Aorta (tissue), 5 donors: ENCODE measurements around the gene NUP205. TPM values are rescaled to one million over a fixed set of nuclear protein-coding genes. Genes with fewer than 3 reads are reported as not detected.

Experiments
- ATAC-seq: fragments of 200-7000 bp; cut with Tn5 transposase; one replicate; pipeline ENCODE4 v1.9.1; 2022; ENCODE audit warnings: moderate library complexity; ENCODE audit not compliant: low FRiP score
- DNase-seq, 2 donors: peaks; one replicate each; pipeline ENCODE4 v3.0.0-alpha.2; 2020
- H3K27ac ChIP-seq, 2 donors: one replicate each; pipeline ENCODE4 v1.5.1; 2013; ENCODE audit warnings: low read length in 2 of 2, mild to moderate bottlenecking in 2 of 2, moderate library complexity in 2 of 2, control low read depth in 1 of 2, inconsistent platforms in 1 of 2, low read depth in 1 of 2
- H3K27me3 ChIP-seq, 2 donors: one replicate each; pipeline ENCODE4 v1.6.1; 2013; ENCODE audit warnings: control low read depth in 1 of 2, low read length in 1 of 2, mild to moderate bottlenecking in 1 of 2, moderate library complexity in 1 of 2; ENCODE audit not compliant: insufficient read depth in 2 of 2, control insufficient read depth in 1 of 2
- H3K36me3 ChIP-seq, 2 donors: one replicate each; pipeline ENCODE4 v1.6.1; 2013; ENCODE audit warnings: control low read depth in 1 of 2, low read length in 1 of 2, mild to moderate bottlenecking in 1 of 2; ENCODE audit not compliant: insufficient read depth in 2 of 2, control insufficient read depth in 1 of 2
- H3K4me1 ChIP-seq, 2 donors: one replicate each; pipeline ENCODE4 v1.6.1; 2013; ENCODE audit warnings: low read length in 2 of 2, control low read depth in 1 of 2, mild to moderate bottlenecking in 1 of 2, moderate library complexity in 1 of 2; ENCODE audit not compliant: insufficient read depth in 2 of 2, control insufficient read depth in 1 of 2
- H3K4me3 ChIP-seq, 2 donors: one replicate each; pipeline ENCODE4 v1.5.1; 2013; ENCODE audit warnings: low read length in 2 of 2, control low read depth in 1 of 2, mild to moderate bottlenecking in 1 of 2
- H3K9me3 ChIP-seq: one replicate; pipeline ENCODE4 v1.6.1; 2013; ENCODE audit warnings: mild to moderate bottlenecking, low read length; ENCODE audit not compliant: control insufficient read depth
- WGBS, 2 donors: extraction: QIAGEN DNeasy Blood & Tissue Kit; methylation state at CpG; one replicate each; pipeline ENCODE4 v1.1.7; 2013; 5-methylcytosine and 5-hydroxymethylcytosine counted together
- intact Hi-C, 2 donors: fragments of 100-400 bp; cut with DNase I; formaldehyde crosslinking; loops; one replicate each; pipeline versions ENCODE4 v1.14.2 to v1.15.0; 2022
- polyA plus RNA-seq, 2 donors: library from polyadenylated mRNA; stranded (reverse); fragments of 200-250 nt; gene quantifications; one replicate each; pipeline ENCODE4 v1.2.3, GENCODE V29; 2013
- total RNA-seq, 2 donors: library from RNA; stranded (reverse); fragmentation: NEBNext Ultra II Directional; extraction: Animal tissue kit (Norgen Biotek cat#: 25700); gene quantifications; one replicate each; pipeline ENCODE4 v1.2.1, GENCODE V29; 2021
- donor health status: healthy with polysubstance abuse.
- donor health status: Bipolar disorder and iron deficiency.
- donor health status: DM: no; HTN: no; CAD: no.
- donor health status: DM: no; HTN: no; CAD: no.
- donor health status: DM: yes; HTN: yes; CAD: no.

Gene NUP205
- total and polyA plus RNA-seq, 4 donors = 4.9 to 40.9 (median 30.1) TPM

DNA sequence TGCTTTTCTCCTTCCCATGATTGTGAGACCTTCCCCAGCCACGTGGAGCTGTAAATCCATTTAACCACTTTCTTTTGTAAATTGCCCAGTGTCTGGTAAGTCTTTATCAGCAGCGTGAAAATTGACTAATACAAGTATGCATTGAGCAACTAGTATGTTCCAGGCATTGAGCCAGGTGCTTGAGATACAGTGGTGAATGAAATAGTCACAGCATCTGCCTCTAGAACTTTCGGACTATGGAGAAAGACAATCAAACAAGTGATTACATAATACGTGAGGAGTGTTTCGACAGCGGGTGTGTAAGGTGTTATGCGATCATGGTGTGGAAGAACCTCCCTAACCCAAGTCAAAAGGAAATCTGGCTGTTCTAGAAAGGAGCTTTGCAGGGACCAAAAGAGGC is 21.6 kb upstream of the NUP205 start:
- H3K4me3 ChIP-seq = no peak overlapping the region
- DNase-seq = no peak
- H3K36me3 ChIP-seq = no peaks in the 10 kb centered on the region
- no peaks in the 10 kb centered on the region for H3K27me3 ChIP-seq
- H3K27ac ChIP-seq = no peak overlapping the region
- H3K9me3 ChIP-seq = no peaks in the 10 kb centered on the region
- ATAC-seq = no peak
- intact Hi-C loops = no loop called here
- 73 to 81% methylated on average over 7 of the region's 7 CpGs for WGBS, 2 donors
- H3K4me1 ChIP-seq = no peaks in the 10 kb centered on the region

GRCh38 chr7:135537453-135537852 is 20.3 kb upstream of the NUP205 start:
- no peak for DNase-seq
- no peaks in the 10 kb centered on the region for H3K27me3 ChIP-seq
- ATAC-seq = no peak
- 89 to 94% methylated on average over 1 of the region's 1 CpG for WGBS, 2 donors
- H3K9me3 ChIP-seq = no peaks in the 10 kb centered on the region
- no peak overlapping the region for H3K4me3 ChIP-seq
- intact Hi-C loops = no loop called here
- H3K36me3 ChIP-seq = no peaks in the 10 kb centered on the region
- no peaks in the 10 kb centered on the region for H3K4me1 ChIP-seq
- H3K27ac ChIP-seq = no peak overlapping the region

- intact Hi-C loops = no loop called here
- Histone ChIP-seq H3K9me3 (no peaks in the 10 kb centered on the region), H3K27ac (no peak overlapping the region), H3K4me3 (no peak overlapping the region), H3K27me3 (no peaks in the 10 kb centered on the region), H3K36me3 (no peaks in the 10 kb centered on the region), H3K4me1 (no peaks in the 10 kb centered on the region)
- ATAC-seq (no peak), DNase-seq (no peak)
These were observed 19.8 kb upstream of the NUP205 start for GRCh38 chr7:135537905-135538304.

- ATAC-seq (no peak), DNase-seq (no peak)
- intact Hi-C loops = no loop called here
- Histone ChIP-seq H3K9me3 (no peaks in the 10 kb centered on the region), H3K27me3 (no peaks in the 10 kb centered on the region), H3K36me3 (no peaks in the 10 kb centered on the region), H3K27ac (no peak overlapping the region), H3K4me1 (no peaks in the 10 kb centered on the region), H3K4me3 (no peak overlapping the region)
- 7 to 15% methylated on average over 3 of the region's 3 CpGs for WGBS, 2 donors
These were observed 19.3 kb upstream of the NUP205 start for GRCh38 chr7:135538376-135538775.

DNA sequence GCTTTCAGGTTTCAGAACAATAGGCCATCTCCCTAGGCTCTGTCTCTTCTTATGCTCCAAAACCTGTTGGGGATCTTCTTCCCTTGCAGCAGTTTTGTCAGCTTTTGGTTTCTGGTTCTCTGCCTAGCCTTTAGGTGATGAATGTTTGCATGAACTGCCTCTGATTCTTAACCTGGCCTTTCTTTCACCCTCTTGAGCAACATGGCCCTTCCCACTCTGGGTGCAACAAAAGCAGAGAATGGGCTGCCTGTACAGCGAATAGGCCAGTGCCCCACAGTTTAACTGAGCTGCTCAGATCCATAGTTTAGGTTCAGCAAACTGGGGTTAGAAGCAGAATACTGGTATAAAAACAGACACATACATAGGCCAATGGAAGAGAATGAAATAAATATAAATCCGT is 18.1 kb upstream of the NUP205 start:
- no peak for ATAC-seq
- H3K27ac ChIP-seq = no peak overlapping the region
- 86 to 92% methylated on average over 2 of the region's 2 CpGs for WGBS, 2 donors

GRCh38 chr7:135541029-135541428 is 16.7 kb upstream of the NUP205 start:
- H3K4me1 ChIP-seq = no peaks in the 10 kb centered on the region
- DNase-seq (no peak), ATAC-seq (no peak)
- WGBS, 2 donors = 91 to 93% methylated on average over 6 of the region's 6 CpGs
- intact Hi-C loops = no loop called here
- H3K4me3 ChIP-seq = no peak overlapping the region
- H3K27ac ChIP-seq = no peak overlapping the region
- no peaks in the 10 kb centered on the region for H3K27me3 ChIP-seq
- H3K36me3 ChIP-seq = no peaks in the 10 kb centered on the region
- no peaks in the 10 kb centered on the region for H3K9me3 ChIP-seq

More for the DNA sequence above, 18.1 kb upstream of the NUP205 start:
- Histone ChIP-seq H3K4me1 (no peaks in the 10 kb centered on the region), H3K27me3 (no peaks in the 10 kb centered on the region), H3K4me3 (no peak overlapping the region), H3K36me3 (no peaks in the 10 kb centered on the region), H3K9me3 (no peaks in the 10 kb centered on the region)
- no peak for DNase-seq
- intact Hi-C loops = no loop called here

- no peak for ATAC-seq
- no peaks in the 10 kb centered on the region for H3K4me1 ChIP-seq
- no peaks in the 10 kb centered on the region for H3K36me3 ChIP-seq
- 42% methylated on average over 7 of the region's 7 CpGs for whole genome bisulfite sequencing, 2 donors
- no peak for DNase-seq
- no peak overlapping the region for H3K27ac ChIP-seq
- no peak overlapping the region for H3K4me3 ChIP-seq
- intact Hi-C loops = no loop called here
- no peaks in the 10 kb centered on the region for H3K27me3 ChIP-seq
- H3K9me3 ChIP-seq = peaks cover 2% of the 10 kb centered on the region
These were observed 7.5 kb upstream of the NUP205 start for GRCh38 chr7:135550196-135550595.

DNA sequence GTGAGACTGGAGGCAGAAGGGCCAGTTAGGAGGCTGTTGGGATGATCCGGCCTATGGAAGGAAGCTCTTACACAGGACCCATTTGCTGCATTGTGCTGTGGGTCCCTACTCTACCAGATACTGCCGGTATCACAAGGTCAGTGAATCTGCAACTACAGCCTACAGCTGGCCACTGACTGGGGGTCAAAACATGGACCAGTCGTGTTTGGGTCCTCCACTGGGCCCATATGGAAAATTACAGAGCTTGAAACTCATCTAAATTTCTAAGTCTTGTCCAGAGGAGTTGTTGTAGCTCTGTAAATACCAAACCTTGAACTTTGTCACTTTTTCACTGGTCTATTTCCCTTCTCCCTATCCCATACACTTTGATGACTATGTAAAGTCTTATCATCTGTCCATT is 5.6 kb upstream of the NUP205 start:
- DNase-seq (no peak), ATAC-seq (no peak)
- 45 to 82% methylated on average over 3 of the region's 3 CpGs for WGBS, 2 donors
- H3K4me3 ChIP-seq = no peak overlapping the region
- H3K27ac ChIP-seq = no peak overlapping the region
- no peaks in the 10 kb centered on the region for H3K27me3 ChIP-seq
- H3K4me1 ChIP-seq = no peaks in the 10 kb centered on the region
- intact Hi-C loops = no loop called here
- no peaks in the 10 kb centered on the region for H3K36me3 ChIP-seq
- H3K9me3 ChIP-seq = peaks cover 2% of the 10 kb centered on the region

DNA sequence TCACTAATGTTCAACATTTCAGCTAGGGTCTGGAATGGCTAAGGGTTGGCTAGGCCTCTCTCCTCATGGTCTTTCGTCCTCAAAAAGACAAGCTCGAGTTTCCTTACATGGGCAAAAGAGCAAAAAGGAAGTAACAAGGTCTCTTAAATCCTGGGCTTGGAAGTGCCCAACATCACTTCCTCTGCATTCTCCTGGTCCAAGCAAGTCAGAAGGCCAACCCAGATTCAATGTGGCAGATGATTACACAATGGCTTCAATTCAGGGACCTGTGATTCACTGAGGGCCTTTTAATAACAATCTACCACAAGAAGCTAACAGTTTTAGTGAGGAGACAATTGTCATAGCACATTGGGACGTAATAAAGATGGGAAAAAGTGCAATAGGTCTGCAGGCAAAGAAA is 4.4 kb upstream of the NUP205 start:
- ATAC-seq (no peak), DNase-seq (no peak)
- no peaks in the 10 kb centered on the region for H3K4me1 ChIP-seq
- no peaks in the 10 kb centered on the region for H3K36me3 ChIP-seq
- H3K9me3 ChIP-seq = peaks cover 2% of the 10 kb centered on the region
- no peaks in the 10 kb centered on the region for H3K27me3 ChIP-seq
- no peak overlapping the region for H3K4me3 ChIP-seq
- intact Hi-C loops = no loop called here
- 87 to 94% methylated on average over 3 of the region's 3 CpGs for WGBS, 2 donors
- H3K27ac ChIP-seq = no peak overlapping the region
